Naive B cell (primary cell): ENCODE results near the gene NRIP1. TPM values are rescaled to one million over a fixed set of nuclear protein-coding genes. Genes with fewer than 3 reads are reported as not detected.
"Not testable (repeated sequence)": the region's sequence is repeated elsewhere in the genome, so short reads cannot be mapped to it uniquely, and the experiment has no call there.

Experiments
- ATAC-seq, 2 donors: fragments of 150-1000 bp; cut with Tn5 transposase; 2 replicates each; pipeline ENCODE4 v1.10.0; 2021; ENCODE audit warnings: low read depth in 2 of 2, mild to moderate bottlenecking in 2 of 2, moderate library complexity in 2 of 2
- DNase-seq: peaks from one replicate; pipeline ENCODE4 v3.0.0; 2022
- H3K27ac Mint-ChIP-seq, 6 donors: one replicate each; pipeline ENCODE4 v1.8.0; 2020 to 2022; ENCODE audit warnings: mild to moderate bottlenecking in 6 of 6, mixed read lengths in 6 of 6, moderate library complexity in 5 of 6, inconsistent platforms in 2 of 6
- H3K27me3 Mint-ChIP-seq, 3 donors: one replicate each; pipeline ENCODE4 v1.8.0; 2021 to 2022; ENCODE audit warnings: mixed read lengths in 3 of 3, mild to moderate bottlenecking in 1 of 3
- H3K36me3 Mint-ChIP-seq, 2 donors: one replicate each; pipeline ENCODE4 v1.8.0; 2020 to 2022; ENCODE audit warnings: mixed read lengths in 2 of 2, inconsistent platforms in 1 of 2, mild to moderate bottlenecking in 1 of 2
- H3K4me1 Mint-ChIP-seq, 3 donors: one replicate each; pipeline ENCODE4 v1.8.0; 2020 to 2022; ENCODE audit warnings: mixed read lengths in 3 of 3, inconsistent platforms in 1 of 3, mild to moderate bottlenecking in 1 of 3, moderate library complexity in 1 of 3
- H3K4me3 Mint-ChIP-seq, 8 donors: one replicate each; pipeline ENCODE4 v1.8.0; 2020 to 2022; ENCODE audit warnings: mild to moderate bottlenecking in 8 of 8, mixed read lengths in 8 of 8, moderate library complexity in 8 of 8, inconsistent platforms in 2 of 8
- H3K9me3 Mint-ChIP-seq, 7 donors: one replicate each; pipeline ENCODE4 v1.8.0; 2020 to 2022; ENCODE audit warnings: mixed read lengths in 7 of 7, mild to moderate bottlenecking in 5 of 7, inconsistent platforms in 2 of 7, moderate library complexity in 1 of 7
- polyA plus RNA-seq, 6 donors: library from polyadenylated mRNA; unstranded; fragments of 300-500 nt; fragmentation: Illumina TruSeq; gene quantifications; one replicate each; pipeline ENCODE4 v1.2.3, GENCODE V29; 2021; ENCODE audit warnings: low read depth in 6 of 6

The NRIP1 gene
- polyA plus RNA-seq, 6 donors from 2014 or later, result 43.9 to 73.9 (median 52.2) TPM

DNA sequence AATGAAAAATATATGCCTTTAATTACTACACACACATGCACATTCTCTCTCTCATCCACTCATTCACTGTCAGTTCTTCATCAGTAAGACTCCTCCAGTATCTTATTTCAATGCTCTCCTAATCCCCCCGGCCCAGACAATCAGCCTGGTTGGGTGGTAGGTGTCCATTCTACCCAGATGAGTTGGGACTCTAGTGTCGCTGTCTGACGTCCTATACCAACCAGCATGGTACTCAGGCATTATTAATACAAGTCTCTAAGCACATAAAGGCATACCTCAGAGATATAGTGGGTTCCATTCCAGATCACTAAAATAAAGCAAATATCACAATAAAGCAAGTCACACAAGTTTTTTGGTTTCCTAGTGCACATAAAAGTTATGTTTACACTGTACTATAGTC, 19.8 kb downstream of the NRIP1 start:
- H3K27me3 Mint-ChIP-seq, result no peaks in the 10 kb centered on the region
- peak overlapping the region in 2 of 6 donors; percentile 5 to 13 for H3K27ac Mint-ChIP-seq
- no peak overlapping the region for H3K4me3 Mint-ChIP-seq
- peaks cover 8 to 21% of the 10 kb centered on the region in 2 donors for H3K36me3 Mint-ChIP-seq
- DNase-seq (no peak), ATAC-seq (no peak)
- H3K4me1 Mint-ChIP-seq, result peaks cover 27 to 63% (median 48%) of the 10 kb centered on the region in 3 donors
- peaks cover 0 to 6% (median 0%) of the 10 kb centered on the region in 7 donors for H3K9me3 Mint-ChIP-seq

DNA sequence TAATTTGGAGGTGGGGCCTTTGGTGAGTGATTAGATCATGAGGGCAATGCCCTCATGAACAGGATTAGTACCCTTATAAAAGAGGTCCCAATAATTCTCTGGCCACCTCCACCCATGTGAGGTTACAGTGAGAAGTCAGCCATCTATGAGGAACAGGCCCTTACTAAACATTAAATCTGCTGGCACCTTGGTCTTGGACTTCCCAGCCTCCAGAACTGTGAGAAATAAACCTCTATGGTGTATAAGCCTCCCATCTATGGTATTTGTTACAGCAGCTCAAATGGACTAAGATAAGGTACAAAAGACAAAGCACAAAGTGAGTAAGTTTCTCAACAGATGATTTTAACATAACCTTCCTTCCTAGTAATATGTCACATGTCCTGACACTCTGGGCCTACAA, 22.3 kb downstream of the NRIP1 start:
- Mint-ChIP-seq H3K27me3 (no peaks in the 10 kb centered on the region), H3K9me3 (peaks cover 0 to 6% (median 0%) of the 10 kb centered on the region in 7 donors), H3K36me3 (peaks cover 8 to 34% of the 10 kb centered on the region in 2 donors), H3K4me1 (peaks cover 23 to 72% (median 50%) of the 10 kb centered on the region in 3 donors), H3K4me3 (no peak overlapping the region), H3K27ac (peak overlapping the region in 1 of 6 donors; percentile 52)
- no peak for DNase-seq
- ATAC-seq, result no peak

DNA sequence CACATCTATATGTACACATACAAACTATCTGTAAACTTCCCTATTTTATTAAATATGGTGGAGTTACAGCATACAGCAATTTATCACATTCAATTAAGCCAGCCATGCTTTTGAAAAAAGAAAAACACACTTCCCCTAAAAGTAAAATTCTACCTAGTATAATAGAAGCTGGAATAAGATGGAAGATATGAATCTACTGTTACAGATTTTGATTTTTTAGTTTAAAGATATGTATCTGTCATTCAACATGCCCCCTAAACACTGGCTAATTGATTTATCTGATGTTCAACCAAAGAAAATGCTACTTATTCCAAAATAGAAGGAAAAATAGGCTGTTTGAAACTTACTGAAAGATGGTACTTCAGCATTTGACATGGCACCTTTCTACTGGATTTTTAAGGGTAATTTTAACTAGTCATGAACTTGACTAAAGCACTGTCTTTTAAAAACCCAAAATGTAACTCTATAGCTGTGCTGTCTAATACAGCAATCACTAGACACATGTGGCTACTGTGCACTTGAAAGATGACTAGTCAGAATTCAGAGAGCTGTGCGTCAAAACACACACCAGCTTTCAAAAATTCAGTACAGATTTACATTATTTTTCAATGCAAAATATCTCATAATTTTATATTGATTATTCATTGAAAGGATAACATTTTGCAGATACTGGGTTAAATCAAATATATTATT, 25.0 kb downstream of the NRIP1 start:
- ATAC-seq (no peak), DNase-seq (no peak)
- H3K4me3 Mint-ChIP-seq, result no peak overlapping the region
- peaks cover 0 to 28% of the 10 kb centered on the region in 2 donors for H3K36me3 Mint-ChIP-seq
- peak overlapping the region in 1 of 6 donors; percentile 53 for H3K27ac Mint-ChIP-seq
- H3K4me1 Mint-ChIP-seq, result peaks cover 12 to 67% (median 36%) of the 10 kb centered on the region in 3 donors
- H3K9me3 Mint-ChIP-seq, result peaks cover 0 to 3% (median 0%) of the 10 kb centered on the region in 7 donors
- H3K27me3 Mint-ChIP-seq, result no peaks in the 10 kb centered on the region

DNA sequence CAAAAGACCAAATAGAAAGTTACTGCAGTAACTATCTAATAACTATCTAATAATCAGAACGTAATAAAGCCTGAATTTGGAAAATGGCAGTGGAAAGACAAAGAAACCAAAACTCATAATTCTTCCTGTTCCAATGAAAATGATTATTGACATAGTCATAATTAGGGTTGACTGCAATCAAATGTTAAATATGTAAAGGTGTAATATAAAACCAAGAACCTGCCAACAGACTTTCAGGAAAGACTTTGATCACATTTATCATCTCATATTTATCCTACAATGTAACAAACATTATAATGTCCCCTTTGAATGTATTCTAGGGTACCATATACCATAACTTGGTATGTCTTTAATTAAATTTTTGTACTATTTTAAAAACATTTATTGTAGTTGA, 26.9 kb downstream of the NRIP1 start:
- Mint-ChIP-seq H3K27me3 (no peaks in the 10 kb centered on the region), H3K4me3 (no peak overlapping the region), H3K4me1 (peaks cover 13 to 50% (median 32%) of the 10 kb centered on the region in 3 donors), H3K9me3 (peaks cover 0 to 3% (median 0%) of the 10 kb centered on the region in 7 donors), H3K36me3 (peaks cover 0 to 27% of the 10 kb centered on the region in 2 donors), H3K27ac (no peak overlapping the region)
- DNase-seq (no peak), ATAC-seq (no peak)

DNA sequence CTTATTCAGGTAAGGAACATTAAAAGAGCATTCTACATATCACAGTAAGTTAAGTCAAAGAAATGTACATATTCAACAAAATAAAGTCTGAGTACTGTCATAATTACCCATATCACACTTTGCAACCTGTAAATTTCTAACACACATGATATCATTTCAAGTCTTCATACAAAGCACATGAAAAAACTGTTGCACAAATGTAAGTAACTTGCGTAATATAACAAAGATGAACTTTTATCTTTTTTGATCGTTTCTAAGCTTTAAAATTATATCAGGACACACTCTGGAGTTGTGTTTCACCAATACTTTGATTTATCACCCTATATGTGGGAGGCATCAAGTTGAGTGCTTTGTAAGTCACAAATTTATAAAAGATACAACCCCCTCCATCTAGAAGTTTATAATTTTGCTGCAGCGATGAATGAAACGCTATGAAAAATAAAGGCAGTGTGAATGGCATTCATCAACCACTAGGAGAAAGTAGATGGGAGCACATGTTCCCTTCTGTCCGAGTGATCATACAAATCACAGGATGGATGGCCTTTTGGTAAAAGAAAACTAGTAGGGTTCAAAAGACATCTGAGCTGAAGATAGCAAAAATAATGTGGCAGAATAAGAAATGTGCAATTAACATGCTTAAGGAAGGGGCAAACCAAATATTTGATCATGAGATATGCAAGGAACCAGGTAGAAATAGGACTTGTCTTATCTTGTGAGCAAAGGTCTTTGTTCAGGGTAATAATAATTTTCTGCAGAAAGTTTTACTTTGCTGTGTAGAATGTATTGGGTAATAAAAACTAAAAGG, 27.5 kb downstream of the NRIP1 start:
- ATAC-seq (no peak), DNase-seq (no peak)
- peaks cover 13 to 44% (median 26%) of the 10 kb centered on the region in 3 donors for H3K4me1 Mint-ChIP-seq
- H3K4me3 Mint-ChIP-seq, result no peak overlapping the region
- H3K27ac Mint-ChIP-seq, result no peak overlapping the region
- H3K9me3 Mint-ChIP-seq, result no peaks in the 10 kb centered on the region
- peaks cover 0 to 21% of the 10 kb centered on the region in 2 donors for H3K36me3 Mint-ChIP-seq
- no peaks in the 10 kb centered on the region for H3K27me3 Mint-ChIP-seq

DNA sequence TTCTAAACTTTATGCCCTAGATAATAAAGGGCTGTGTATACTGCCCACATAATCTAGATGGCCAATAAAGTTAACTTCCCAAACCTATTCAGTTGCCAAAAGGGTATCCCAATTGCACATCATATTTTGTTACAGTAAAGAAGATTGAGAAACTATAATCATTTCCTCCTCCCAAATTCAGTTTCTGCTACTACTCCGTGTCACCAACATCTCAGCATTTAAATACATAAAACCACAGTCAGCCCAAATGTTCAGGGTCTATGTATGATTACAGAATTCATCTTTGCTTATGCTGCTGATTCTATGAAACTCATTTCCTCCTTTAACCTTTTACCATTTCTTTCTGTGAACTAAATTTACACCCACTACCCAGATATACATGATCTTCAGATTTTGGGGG, 28.6 kb downstream of the NRIP1 start:
- peak overlapping the region in 2 of 6 donors; percentile 18 to 37 for H3K27ac Mint-ChIP-seq
- ATAC-seq, result no peak
- H3K4me3 Mint-ChIP-seq, result no peak overlapping the region
- H3K9me3 Mint-ChIP-seq, result no peaks in the 10 kb centered on the region
- DNase-seq, result no peak
- peaks cover 0 to 21% of the 10 kb centered on the region in 2 donors for H3K36me3 Mint-ChIP-seq
- peaks cover 16 to 37% (median 22%) of the 10 kb centered on the region in 3 donors for H3K4me1 Mint-ChIP-seq
- no peaks in the 10 kb centered on the region for H3K27me3 Mint-ChIP-seq

DNA sequence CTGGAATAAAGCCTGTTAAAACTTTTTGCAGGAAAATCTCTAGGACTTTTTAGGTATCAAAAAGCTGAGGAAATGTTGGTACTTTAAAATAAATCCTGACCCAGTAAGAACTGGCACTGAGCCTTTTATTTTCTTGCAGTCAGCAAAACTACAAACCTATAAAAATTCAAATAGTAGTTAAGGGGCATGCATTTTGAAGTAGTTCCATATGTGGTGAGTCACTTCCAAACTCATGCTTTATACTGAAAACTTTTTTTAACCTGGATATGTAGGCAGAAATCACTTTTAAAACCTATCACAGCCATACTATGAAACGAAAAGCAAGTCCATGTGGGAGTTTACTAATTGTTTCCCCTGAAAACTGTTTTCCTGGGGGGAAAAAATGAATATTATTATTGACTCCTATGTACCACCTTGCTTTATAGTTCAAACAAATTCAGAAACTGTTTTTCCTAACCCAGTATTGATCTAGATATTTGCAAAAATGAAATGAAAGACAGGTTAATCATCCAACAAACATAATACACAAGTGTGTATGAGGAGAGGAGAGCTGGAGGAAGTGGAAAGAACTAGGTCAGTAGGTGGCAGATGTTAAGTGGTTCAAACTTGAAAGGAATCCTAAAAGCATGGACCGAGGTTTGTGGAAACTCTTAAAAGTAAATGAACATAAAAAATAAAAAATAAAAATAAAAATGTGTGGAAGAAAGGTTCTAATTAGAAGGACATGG, 30.5 kb downstream of the NRIP1 start:
- Mint-ChIP-seq H3K36me3 (peaks cover 13 to 27% of the 10 kb centered on the region in 2 donors), H3K9me3 (no peaks in the 10 kb centered on the region), H3K4me1 (peaks cover 23 to 40% (median 31%) of the 10 kb centered on the region in 3 donors), H3K4me3 (no peak overlapping the region), H3K27me3 (no peaks in the 10 kb centered on the region), H3K27ac (no peak overlapping the region)
- DNase-seq (no peak), ATAC-seq (no peak)

DNA sequence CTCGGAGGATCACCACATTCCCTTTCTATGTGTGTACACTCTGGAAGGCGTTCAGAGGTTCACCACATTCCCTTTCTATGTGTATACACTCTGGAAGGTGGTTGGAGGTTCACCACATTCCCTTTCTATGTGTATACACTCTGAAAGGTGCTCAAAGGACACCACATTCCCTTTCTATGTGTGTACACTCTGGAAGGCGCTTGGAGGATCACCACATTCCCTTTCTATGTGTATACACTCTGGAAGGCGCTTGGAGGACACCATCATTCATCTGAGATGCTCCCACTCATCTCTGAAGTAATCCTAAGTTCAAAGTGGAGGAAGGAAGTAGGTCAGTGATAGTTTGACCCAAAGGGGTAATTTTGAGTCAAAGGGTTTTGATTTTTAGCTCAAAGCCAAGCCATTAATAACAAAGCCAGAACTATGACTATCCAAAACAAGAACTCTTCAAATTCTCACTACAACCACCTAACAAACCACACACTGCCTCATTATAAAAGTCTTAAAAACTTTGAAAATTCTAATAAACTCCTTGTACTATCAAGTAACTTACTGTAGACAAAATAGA, 32.9 kb downstream of the NRIP1 start:
- DNase-seq, result no peak
- H3K4me3 Mint-ChIP-seq, result no peak overlapping the region

DNA sequence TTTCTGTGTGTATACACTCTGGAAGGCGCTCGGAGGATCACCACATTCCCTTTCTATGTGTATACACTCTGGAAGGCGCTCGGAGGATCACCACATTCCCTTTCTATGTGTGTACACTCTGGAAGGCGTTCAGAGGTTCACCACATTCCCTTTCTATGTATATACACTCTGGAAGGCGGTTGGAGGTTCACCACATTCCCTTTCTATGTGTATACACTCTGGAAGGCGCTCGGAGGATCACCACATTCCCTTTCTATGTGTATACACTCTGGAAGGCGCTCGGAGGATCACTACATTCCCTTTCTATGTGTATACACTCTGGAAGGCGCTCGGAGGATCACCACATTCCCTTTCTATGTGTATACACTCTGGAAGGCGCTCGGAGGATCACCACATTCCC, 33.4 kb downstream of the NRIP1 start:
- peaks cover 32 to 41% (median 40%) of the 10 kb centered on the region in 3 donors for H3K4me1 Mint-ChIP-seq
- H3K4me3 Mint-ChIP-seq, ATAC-seq, H3K27ac Mint-ChIP-seq, H3K27me3 Mint-ChIP-seq, DNase-seq, H3K9me3 Mint-ChIP-seq: not testable (repeated sequence)
- peaks cover 13 to 20% of the 10 kb centered on the region in 2 donors for H3K36me3 Mint-ChIP-seq

More for the DNA sequence above, 32.9 kb downstream of the NRIP1 start:
- no peak for ATAC-seq
- H3K27ac Mint-ChIP-seq, result peak overlapping the region in 2 of 6 donors; percentile 5 to 76
- H3K36me3 Mint-ChIP-seq, result peaks cover 13 to 21% of the 10 kb centered on the region in 2 donors
- H3K9me3 Mint-ChIP-seq, result no peaks in the 10 kb centered on the region
- peaks cover 30 to 39% (median 38%) of the 10 kb centered on the region in 3 donors for H3K4me1 Mint-ChIP-seq
- no peaks in the 10 kb centered on the region for H3K27me3 Mint-ChIP-seq

DNA sequence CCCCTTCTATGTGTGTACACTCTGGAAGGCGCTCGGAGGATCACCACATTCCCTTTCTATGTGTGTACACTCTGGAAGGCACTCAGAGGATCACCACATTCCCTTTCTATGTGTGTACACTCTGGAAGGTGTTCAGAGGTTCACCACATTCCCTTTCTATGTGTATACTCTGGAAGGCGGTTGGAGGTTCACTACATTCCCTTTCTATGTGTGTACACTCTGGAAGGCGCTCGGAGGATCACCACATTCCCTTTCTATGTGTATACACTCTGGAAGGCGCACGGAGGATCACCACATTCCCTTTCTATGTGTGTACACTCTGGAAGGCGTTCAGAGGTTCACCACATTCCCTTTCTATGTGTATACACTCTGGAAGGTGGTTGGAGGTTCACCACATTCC, 33.9 kb downstream of the NRIP1 start:
- H3K27me3 Mint-ChIP-seq, ATAC-seq, DNase-seq, H3K9me3 Mint-ChIP-seq, H3K4me3 Mint-ChIP-seq: not testable (repeated sequence)
- Mint-ChIP-seq H3K36me3 (peaks cover 13 to 15% of the 10 kb centered on the region in 2 donors), H3K27ac (peak overlapping the region in 1 of 6 donors; percentile 55), H3K4me1 (peaks cover 30 to 40% (median 39%) of the 10 kb centered on the region in 3 donors)

DNA sequence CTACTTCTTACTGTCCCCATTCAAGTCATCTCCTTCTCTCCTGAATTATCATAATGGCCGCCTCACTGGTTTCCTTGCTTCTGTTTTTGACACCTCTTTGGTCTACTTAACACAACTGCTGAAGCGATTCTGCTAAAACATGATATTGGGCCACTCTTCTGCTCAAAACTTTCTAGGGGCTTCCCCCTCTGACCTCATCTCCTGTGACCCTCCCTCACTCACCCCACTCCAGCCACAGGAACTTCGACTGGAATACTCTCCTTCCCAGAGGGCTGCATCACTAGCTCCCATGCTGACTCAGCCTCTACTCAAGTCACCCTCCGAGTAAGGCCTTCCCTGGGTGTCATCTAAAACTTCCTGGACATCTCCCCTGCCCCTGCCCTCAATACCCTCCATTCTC, 35.7 kb downstream of the NRIP1 start:
- H3K27ac Mint-ChIP-seq, result peak overlapping the region in 5 of 6 donors; percentile 4 to 81 (median 55)
- peaks cover 36 to 46% (median 39%) of the 10 kb centered on the region in 3 donors for H3K4me1 Mint-ChIP-seq
- ATAC-seq (peak; percentile 82 to 92), DNase-seq (peak; percentile 7)
- H3K36me3 Mint-ChIP-seq, result peaks cover 13% of the 10 kb centered on the region in 2 donors
- peak overlapping the region in 5 of 8 donors; percentile 4 to 78 (median 17) for H3K4me3 Mint-ChIP-seq
- H3K9me3 Mint-ChIP-seq, result no peaks in the 10 kb centered on the region
- no peaks in the 10 kb centered on the region for H3K27me3 Mint-ChIP-seq

DNA sequence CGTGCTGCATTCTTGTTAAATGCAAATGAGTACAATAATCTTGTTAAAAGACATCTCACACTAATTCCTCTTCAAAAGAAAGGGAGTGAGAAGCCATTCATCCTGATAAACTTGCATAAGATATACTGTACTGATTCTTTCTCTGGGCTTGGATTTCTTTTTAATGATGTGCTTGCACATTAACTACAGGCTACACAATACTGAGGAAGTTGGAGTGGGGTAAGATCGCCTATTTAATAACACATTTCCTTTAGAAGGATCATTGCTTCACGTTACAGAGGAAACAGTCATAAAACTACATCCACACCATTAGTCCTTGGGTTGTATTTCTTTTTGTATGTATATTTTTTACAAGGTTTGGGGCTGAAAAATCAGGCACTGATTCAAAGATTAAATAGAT, 36.6 kb downstream of the NRIP1 start:
- peaks cover 13% of the 10 kb centered on the region in 2 donors for H3K36me3 Mint-ChIP-seq
- DNase-seq, result no peak
- no peak for ATAC-seq
- H3K4me3 Mint-ChIP-seq, result peak overlapping the region in 1 of 8 donors; percentile 16
- peak overlapping the region in 1 of 6 donors; percentile 13 for H3K27ac Mint-ChIP-seq
- peaks cover 36 to 46% (median 41%) of the 10 kb centered on the region in 3 donors for H3K4me1 Mint-ChIP-seq
- no peaks in the 10 kb centered on the region for H3K27me3 Mint-ChIP-seq
- no peaks in the 10 kb centered on the region for H3K9me3 Mint-ChIP-seq

DNA sequence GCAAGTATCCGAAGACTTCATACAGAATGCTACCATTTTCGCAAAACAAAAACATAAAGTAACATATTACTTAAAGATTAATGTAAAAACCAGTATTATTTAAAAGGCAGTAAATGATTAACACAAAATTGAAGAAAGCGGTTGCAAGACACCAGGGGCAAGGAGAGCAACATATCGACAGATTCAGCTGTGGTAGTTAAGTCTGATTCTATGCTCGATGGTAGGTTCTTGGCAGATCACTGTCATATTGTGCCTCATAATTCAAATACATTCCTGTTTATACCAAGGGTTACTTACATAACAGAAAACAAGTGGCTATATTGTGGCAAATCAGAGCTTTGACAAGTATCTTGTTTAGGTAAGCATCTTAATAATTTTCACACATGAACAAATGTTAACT, 37.7 kb downstream of the NRIP1 start:
- no peaks in the 10 kb centered on the region for H3K27me3 Mint-ChIP-seq
- no peak overlapping the region for H3K4me3 Mint-ChIP-seq
- ATAC-seq, result no peak
- H3K36me3 Mint-ChIP-seq, result peaks cover 13% of the 10 kb centered on the region in 2 donors
- H3K27ac Mint-ChIP-seq, result peak overlapping the region in 2 of 6 donors; percentile 9 to 19
- peaks cover 37 to 46% (median 44%) of the 10 kb centered on the region in 3 donors for H3K4me1 Mint-ChIP-seq
- no peak for DNase-seq
- H3K9me3 Mint-ChIP-seq, result peaks cover 0 to 4% (median 0%) of the 10 kb centered on the region in 7 donors
